GM10266 (cell line): Measurements from ENCODE around the gene TPM1.

Experiments
- DNase-seq: peaks from one replicate; pipeline ENCODE4 v3.0.0; 2012; ENCODE audit errors: extremely low spot score
- TF ChIP-seq, protein P1 (sequence below): IDR thresholded peaks from 2 replicates; pipeline ENCODE4 v1.5.1; 2012; ENCODE audit warnings: mild to moderate bottlenecking, low read depth; ENCODE audit not compliant: control insufficient read depth, insufficient read depth; ENCODE audit errors: missing control alignments

TPM1 gene

DNA sequence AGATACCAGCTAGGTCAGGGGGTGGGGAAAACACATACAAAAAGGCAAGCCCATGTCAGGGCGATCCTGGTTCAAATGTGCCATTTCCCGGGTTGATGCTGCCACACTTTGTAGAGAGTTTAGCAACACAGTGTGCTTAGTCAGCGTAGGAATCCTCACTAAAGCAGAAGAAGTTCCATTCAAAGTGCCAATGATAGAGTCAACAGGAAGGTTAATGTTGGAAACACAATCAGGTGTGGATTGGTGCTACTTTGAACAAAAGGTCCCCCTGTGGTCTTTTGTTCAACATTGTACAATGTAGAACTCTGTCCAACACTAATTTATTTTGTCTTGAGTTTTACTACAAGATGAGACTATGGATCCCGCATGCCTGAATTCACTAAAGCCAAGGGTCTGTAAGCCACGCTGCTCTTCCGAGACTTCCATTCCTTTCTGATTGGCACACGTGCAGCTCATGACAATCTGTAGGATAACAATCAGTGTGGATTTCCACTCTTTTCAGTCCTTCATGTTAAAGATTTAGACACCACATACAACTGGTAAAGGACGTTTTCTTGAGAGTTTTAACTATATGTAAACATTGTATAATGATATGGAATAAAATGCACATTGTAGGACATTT, 28.9 kb downstream of the TPM1 start:
- TF ChIP-seq, protein P1, sequence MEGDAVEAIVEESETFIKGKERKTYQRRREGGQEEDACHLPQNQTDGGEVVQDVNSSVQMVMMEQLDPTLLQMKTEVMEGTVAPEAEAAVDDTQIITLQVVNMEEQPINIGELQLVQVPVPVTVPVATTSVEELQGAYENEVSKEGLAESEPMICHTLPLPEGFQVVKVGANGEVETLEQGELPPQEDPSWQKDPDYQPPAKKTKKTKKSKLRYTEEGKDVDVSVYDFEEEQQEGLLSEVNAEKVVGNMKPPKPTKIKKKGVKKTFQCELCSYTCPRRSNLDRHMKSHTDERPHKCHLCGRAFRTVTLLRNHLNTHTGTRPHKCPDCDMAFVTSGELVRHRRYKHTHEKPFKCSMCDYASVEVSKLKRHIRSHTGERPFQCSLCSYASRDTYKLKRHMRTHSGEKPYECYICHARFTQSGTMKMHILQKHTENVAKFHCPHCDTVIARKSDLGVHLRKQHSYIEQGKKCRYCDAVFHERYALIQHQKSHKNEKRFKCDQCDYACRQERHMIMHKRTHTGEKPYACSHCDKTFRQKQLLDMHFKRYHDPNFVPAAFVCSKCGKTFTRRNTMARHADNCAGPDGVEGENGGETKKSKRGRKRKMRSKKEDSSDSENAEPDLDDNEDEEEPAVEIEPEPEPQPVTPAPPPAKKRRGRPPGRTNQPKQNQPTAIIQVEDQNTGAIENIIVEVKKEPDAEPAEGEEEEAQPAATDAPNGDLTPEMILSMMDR = no peak
- DNase-seq = no peak

DNA sequence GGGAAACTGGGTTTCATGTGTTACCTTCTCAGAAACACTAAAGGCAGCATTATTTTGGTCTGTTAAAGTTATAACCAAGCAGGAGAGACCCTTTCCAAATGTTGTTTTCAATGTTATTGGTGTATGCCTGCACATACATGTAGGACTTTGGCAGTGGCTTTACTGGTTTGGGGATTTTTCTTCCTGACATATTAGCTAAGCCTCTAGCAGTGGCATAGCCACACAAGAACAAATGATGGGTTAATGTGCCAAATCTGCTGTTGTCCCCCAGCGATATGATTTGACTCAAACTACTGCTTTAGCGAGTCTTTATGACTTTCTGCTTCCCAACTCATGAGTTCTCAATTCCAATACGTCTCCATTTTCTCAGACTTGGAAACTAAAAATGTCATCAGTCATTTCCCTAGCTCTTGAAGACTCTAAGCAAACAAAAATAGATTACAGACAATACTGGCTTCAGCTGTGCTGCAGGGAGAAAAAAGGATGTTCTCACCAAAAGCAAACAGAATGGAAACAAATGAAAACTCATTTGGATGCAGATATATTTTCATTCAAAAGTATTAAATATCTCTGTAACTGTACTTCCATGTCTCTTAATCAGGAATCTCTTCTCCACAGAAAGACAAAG, 29.6 kb downstream of the TPM1 start:
- no peak for DNase-seq
- TF ChIP-seq, protein P1 = no peak

DNA sequence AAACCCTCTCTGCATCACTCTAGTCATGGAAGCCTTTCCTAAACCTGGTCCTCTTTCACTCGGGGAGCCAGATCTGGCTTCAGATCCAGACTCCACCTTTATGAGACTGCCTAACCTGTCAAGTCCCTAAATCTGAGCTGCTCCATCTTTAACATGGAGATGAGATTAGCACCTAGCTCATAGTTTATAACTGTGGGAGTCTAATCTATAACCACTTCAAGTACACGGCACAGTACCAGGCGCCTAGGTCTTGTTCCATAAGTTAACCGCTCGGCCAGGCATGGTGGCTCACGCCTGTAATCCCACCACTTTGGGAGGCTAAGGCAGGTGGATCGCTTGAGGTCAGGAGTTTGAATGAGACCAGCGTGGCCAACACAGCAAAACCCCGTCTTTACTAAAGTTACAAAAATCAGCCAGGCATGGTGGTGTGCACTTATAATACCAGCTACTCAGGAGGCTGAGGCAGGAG, 30.3 kb downstream of the TPM1 start:
- TF ChIP-seq, protein P1 = no peak
- no peak for DNase-seq

DNA sequence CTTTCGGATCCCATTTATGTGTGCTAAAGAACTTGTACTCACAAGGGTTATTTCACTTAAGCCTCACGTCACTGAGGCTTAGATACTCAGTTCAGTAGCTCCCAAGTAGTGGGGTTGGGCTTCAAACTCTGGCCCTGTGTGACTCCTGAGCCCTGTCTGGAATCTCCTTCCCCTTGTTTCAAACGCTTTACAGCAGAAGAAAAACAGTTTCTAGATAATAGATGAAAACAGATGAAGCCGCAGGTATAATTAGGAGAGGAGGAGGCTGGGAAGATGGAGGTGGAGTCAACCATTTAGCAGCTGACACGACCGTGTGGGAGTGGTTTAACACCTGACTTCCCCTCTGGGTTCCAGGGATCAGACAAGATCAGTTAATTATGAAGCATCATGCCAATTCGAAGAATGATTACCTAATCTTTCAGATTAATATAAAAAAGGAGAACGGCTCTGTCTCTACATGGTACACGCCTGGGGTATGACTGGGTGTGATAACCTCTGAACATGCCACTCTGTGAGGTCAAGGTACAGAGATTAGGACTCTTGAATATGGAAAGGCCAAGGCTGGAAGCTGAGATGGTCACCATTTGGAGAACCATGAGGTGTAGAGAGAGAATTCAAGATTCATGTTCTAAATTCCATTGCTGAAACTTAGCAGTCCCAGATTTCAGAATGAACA, 31.1 kb downstream of the TPM1 start:
- TF ChIP-seq, protein P1 = no peak
- no peak for DNase-seq

DNA sequence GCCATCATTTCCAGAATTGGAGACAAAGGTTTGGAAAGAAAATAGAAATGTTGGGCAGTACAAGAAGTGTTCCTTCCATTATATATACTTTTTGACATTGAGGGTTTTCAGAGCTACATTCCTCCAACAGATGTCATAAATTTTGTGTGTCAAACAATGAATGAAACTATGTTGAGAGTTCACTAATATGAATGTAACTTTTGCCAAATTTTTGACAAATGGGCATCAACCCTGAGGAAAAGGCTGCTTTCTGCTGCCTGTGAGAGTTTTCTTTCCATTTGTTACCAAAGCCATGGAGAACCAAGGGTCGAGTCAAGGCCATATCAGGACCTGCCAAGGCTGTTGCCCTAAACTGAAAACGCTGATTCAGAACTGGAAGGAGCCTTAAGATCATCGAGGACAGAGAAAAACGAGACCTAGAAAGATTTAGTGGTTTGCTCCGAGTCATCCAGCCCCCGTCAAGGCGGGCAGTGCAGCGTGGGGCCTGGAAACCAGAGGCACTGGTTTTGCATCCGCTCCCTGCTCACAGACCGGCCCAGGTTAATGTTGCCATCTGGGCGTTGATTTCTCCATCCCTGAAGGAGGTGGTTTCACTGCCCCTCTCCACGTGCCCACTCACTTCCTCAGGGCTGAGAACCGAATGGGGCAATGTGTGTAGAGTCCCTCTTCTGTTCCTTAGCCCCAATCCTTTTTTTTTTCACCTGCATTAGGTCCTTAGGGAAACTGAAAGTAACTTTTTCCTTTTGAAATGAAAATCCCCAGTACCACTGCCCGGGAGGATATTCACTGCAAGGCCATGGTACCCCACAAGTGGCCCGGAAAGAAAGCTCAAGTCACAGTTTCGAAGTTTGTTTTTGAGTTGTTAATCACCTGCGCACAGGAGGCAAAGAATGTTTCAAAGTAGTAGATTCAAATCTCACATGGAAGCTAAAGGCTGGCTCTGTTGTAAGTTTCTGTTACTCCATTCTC, 32.8 kb downstream of the TPM1 start:
- DNase-seq = no peak
- TF ChIP-seq, protein P1 = no peak

DNA sequence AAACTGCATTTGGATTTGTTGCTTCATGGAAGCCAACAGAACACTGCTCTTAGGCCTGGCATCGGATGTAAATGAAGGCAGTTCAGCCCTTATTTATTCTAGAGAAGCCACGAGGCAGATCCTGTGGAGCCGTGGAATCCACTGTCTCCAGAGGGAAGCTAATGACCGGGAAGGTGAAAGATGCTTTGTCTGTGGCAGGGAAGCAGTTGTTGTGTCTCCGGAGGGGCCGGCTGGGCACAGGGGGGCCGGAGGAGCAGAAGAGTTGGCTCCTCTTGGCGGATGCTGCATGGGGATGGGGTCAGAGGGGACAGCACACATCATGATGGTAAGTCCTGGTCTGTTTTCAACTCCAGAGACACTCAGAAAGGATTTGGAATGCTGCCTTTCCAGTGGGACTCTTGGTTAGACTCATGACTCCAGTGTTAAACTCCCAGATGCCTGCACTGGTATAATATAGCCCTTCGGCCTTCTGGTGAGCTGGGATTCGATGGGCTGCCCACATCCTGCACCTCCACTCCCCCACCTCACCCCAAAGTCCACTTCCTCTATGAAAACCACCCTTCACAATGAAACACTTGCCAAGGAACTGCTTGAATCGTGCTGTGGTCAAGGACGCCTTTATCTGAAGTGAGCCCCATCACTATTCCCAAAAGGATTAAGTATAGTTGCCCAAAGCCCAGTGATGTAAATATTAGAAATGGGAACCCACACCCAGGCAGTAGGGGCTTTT, 33.6 kb downstream of the TPM1 start:
- no peak for DNase-seq
- TF ChIP-seq, protein P1 = no peak
